Astrocyte (in vitro differentiated cells and primary cell): Measurements from ENCODE around the gene IQGAP2.

Source experiments
- CTCF ChIP-seq: IDR thresholded peaks from 2 replicates; pipeline ENCODE4 v1.5.1; 2011; ENCODE audit warnings: low read depth, mild to moderate bottlenecking, inconsistent platforms, low read length, moderate library complexity; ENCODE audit not compliant: insufficient read depth
- EZH2 ChIP-seq: IDR thresholded peaks from 2 replicates; pipeline ENCODE4 v1.6.1; 2012; ENCODE audit warnings: mild to moderate bottlenecking, low read length, inconsistent platforms; ENCODE audit not compliant: insufficient read depth

DNA sequence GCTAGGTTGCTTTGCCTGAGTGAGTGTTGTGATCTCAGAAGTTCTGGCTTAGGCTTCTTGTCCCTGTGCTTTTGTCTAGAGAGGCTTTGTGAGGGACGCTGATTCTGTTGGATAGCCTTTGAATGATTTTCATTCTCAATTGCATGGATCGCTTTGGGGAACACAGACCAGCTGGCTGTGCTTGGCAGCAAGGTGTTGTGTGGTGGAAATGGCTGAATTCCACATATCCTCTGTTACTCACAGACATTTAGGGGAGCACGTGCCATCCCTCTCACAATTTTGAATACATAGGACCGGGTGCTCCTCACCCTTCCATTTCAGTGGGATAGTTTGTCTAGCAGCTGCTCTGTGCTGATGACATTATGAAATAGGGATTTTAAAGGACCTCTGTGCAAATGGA, 76.2 kb downstream of the IQGAP2 start:
- TF ChIP-seq CTCF: no peak
- no peak for TF ChIP-seq EZH2
